ENCODE data around the gene MAPK8. TPM values are rescaled to one million over a fixed set of nuclear protein-coding genes. Genes with fewer than 3 reads are reported as not detected.

MAPK8 gene
- total RNA-seq, 1 donor from 2014 or later, result 53.7 TPM

GRCh38 chr10:48287417-48288391, 18.8 kb upstream of the MAPK8 start:
- Mint-ChIP-seq H3K4me3 (ENCODE audit: unreplicated experiment) (no peak overlapping the region), H3K4me1 (ENCODE audit: unreplicated experiment) (peaks cover 11% of the 10 kb centered on the region), H3K36me3 (ENCODE audit: low read depth, unreplicated experiment) (peaks cover 4% of the 10 kb centered on the region), H3K27ac (ENCODE audit: unreplicated experiment) (peak overlapping the region; percentile 21), H3K27me3 (ENCODE audit: unreplicated experiment) (peaks cover 3% of the 10 kb centered on the region), H3K9me3 (ENCODE audit: unreplicated experiment) (no peaks in the 10 kb centered on the region)
- DNase-seq (ENCODE audit: low spot score), result no peak
- TF ChIP-seq CTCF (IDR thresholded peaks at IDR 0.05; ENCODE audit: unreplicated experiment), result no peak

GRCh38 chr10:48288661-48289060, 17.8 kb upstream of the MAPK8 start:
- TF ChIP-seq CTCF (IDR thresholded peaks at IDR 0.05; ENCODE audit: unreplicated experiment), result no peak
- Mint-ChIP-seq H3K27me3 (ENCODE audit: unreplicated experiment) (peaks cover 3% of the 10 kb centered on the region), H3K36me3 (ENCODE audit: low read depth, unreplicated experiment) (peaks cover 4% of the 10 kb centered on the region), H3K4me1 (ENCODE audit: unreplicated experiment) (peaks cover 11% of the 10 kb centered on the region), H3K4me3 (ENCODE audit: unreplicated experiment) (no peak overlapping the region), H3K9me3 (ENCODE audit: unreplicated experiment) (no peaks in the 10 kb centered on the region), H3K27ac (ENCODE audit: unreplicated experiment) (no peak overlapping the region)
- no peak for DNase-seq (ENCODE audit: low spot score)

GRCh38 chr10:48289501-48290238, 16.8 kb upstream of the MAPK8 start:
- Mint-ChIP-seq H3K27ac (ENCODE audit: unreplicated experiment) (peak overlapping the region; percentile 50), H3K4me1 (ENCODE audit: unreplicated experiment) (peaks cover 11% of the 10 kb centered on the region), H3K4me3 (ENCODE audit: unreplicated experiment) (no peak overlapping the region)

GRCh38 chr10:48290286-48290685, 16.2 kb upstream of the MAPK8 start:
- Mint-ChIP-seq H3K9me3 (ENCODE audit: unreplicated experiment) (no peaks in the 10 kb centered on the region), H3K4me1 (ENCODE audit: unreplicated experiment) (peaks cover 11% of the 10 kb centered on the region), H3K36me3 (ENCODE audit: low read depth, unreplicated experiment) (no peaks in the 10 kb centered on the region), H3K4me3 (ENCODE audit: unreplicated experiment) (no peak overlapping the region), H3K27me3 (ENCODE audit: unreplicated experiment) (peaks cover 3% of the 10 kb centered on the region), H3K27ac (ENCODE audit: unreplicated experiment) (peak overlapping the region; percentile 50)
- no peak for DNase-seq (ENCODE audit: low spot score)
- no peak for TF ChIP-seq CTCF (IDR thresholded peaks at IDR 0.05; ENCODE audit: unreplicated experiment)

More at GRCh38 chr10:48289501-48290238, 16.8 kb upstream of the MAPK8 start:
- peak; percentile 75 for DNase-seq (ENCODE audit: low spot score)
- H3K27me3 Mint-ChIP-seq (ENCODE audit: unreplicated experiment), result peaks cover 3% of the 10 kb centered on the region
- H3K9me3 Mint-ChIP-seq (ENCODE audit: unreplicated experiment), result no peaks in the 10 kb centered on the region
- TF ChIP-seq CTCF (IDR thresholded peaks at IDR 0.05; ENCODE audit: unreplicated experiment), result peak; percentile 78
- H3K36me3 Mint-ChIP-seq (ENCODE audit: low read depth, unreplicated experiment), result no peaks in the 10 kb centered on the region

Measured in endothelial cell (in vitro differentiated cells).